NCI-H1417 treated with DMSO at 0.1 percent for 48 hours (cell line): Measurements from ENCODE around the gene CCDC12.

Source experiments
- DNase-seq: peaks from one replicate; lab custom pipeline; 2025; lab: John Stamatoyannopoulos, UW

The CCDC12 gene

DNA sequence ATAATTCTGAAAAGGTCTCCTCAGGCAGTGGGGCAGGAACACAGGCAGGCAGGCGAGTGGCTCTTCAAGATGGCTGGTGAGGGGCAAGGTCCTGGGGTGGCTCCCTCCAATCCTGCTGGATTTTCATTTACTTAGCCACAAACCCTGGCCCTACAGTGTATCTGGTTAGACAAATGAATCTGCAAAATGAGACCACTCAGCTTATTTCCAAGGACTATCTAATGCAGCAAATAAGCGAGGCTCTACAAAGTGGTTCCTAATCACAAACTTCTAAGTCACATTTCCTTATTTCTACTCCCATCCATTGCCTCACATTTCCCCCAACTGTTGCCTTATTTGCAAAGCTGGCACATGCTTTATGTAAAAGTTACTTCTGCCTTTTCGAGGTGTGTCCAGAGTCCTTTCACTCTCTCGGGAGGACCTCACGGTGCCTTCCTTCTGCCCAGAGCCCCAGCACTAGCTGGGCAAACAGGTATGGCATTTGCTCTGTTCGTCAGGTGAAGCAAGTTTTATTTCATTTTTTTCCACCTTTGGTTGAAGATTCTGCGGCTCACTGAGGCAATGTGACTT, 40.5 kb downstream of the CCDC12 start:
- no peak for DNase-seq

DNA sequence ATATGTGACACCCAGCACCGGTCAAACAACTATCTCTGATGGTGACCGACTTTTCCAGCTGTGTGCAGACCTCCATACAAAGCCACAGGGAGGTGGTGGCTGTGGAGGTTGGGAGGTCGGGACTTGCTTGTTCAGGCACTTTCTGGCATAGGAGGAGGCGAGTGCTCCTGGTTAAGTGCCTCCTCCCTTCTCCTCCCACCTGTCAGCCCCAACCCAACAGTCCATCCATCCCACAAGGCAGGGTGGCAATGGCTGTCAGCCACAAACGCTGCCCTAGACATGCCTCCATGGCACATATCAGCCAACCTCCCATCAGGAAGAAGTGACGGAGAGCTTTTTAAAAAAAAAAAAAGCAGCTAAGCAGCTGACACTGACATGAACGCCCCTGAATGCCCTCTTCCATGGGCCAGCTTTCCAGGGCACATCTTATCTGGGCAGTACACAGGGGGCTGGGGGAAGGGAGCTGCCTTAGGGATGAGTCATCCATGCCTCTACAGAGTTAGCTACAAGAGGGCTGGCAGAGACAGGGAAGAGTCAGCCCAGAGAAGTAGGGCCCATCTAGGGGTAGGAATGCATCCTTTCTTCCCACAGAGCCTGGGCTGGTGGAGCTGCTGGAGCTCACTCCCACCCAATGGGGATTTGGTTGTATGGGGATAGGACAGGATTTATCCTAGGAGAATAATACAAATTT, 41.2 kb downstream of the CCDC12 start:
- no peak for DNase-seq

DNA sequence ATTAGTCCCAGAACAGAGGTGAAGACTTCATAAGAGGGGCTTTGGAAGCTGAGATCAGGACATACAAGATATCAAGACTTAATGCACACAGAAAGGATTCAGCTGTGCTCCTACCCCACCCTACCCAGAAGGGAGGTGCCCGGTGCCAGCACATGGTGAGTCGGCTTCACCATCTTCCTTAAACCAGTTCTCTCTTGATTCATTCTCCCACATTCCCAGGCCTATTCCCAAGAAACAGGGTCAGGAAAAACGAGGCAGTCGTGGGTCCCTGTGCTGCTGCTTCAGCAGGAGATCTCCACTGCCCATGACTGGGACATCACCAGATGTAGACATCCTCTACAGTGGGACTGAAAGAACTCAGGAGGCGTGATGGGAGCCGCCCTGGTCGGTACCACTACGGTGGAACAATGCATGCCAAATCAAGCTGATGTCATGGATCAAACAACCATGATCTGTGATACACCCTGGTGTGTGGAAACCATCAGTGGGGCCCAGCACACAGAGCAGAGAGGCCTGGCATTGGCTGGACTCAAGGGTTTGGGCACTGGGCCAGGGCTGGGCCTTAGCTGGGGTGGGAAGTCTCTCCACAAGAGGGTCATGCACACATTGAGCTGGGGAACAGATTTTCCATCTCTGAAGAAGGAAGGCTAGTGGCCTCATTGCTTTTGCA, 41.9 kb downstream of the CCDC12 start:
- DNase-seq, result no peak

DNA sequence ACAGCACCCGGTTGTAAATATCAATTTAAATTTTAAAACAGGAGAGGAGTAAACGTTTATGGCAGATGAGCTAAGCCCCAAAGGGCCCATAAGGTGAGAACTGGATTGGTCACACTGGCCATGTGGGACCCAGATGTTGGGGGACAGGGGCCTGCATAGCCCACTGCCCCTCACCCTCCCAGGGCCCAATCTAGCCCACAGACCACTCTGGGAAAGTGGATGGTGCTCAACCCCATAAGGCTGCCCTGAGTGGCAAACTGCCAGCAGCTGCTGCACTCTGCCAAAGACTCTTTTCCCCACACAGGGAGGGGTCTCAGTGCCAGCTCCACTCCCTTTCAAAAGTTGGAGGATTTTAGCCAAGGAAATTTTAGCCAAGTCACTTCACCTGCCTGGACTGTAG, 42.5 kb downstream of the CCDC12 start:
- DNase-seq, result no peak

DNA sequence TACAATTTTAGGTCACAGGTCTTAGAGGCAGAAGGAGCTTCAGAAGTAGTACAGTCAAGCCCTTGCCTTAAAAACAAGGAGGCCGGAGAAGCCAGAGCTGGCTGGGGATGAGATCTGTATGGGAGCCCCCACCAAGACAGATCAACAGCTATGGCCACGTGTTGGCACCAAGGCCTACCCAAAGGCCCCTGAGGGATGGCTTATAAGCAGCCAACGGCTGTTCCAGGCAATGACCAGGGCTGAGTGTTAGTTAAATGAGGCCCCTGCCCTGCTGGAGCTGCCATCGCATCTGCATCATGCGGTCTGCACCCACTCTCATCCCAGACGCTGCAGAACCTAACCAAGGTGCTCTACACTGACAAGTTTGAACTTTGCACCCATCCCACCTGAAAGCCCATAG, 43.3 kb downstream of the CCDC12 start:
- DNase-seq, result no peak

DNA sequence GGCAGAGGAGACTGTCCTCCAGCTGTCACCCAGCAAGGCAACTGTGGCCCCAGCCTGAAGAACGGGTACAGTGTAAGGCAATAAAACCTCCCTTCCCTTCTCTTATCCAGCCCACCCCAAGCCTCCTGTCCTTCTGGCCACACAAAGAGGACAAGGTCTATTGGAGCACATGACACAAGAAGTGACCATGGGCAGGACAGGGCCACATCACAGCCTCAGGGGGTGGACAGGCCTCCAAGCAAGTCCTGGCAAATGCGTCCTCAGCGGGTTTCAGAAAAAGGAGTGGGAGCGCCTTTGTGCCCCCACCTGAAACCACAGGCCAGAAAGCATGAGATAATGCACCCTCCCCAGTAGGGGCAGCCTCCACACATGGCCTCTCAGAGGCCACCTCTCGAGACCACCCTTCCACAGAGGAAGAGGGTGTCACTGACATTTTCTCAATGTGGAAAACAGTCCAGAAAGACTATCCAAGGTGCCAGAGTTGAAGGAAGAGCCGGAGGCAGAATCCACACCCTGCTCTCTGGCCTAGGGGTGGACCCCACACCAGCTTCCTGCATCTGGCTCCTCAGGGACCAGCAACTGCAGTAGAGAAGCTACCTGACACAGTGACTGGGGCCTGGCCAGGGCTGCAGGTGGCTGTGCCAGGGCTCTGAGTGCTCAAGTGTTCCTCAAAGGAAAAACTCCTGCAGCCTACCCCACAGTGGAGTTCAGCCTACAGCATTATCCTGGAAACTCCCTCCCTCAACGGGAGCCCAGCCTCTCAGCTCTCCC, 43.9 kb downstream of the CCDC12 start:
- no peak for DNase-seq

DNA sequence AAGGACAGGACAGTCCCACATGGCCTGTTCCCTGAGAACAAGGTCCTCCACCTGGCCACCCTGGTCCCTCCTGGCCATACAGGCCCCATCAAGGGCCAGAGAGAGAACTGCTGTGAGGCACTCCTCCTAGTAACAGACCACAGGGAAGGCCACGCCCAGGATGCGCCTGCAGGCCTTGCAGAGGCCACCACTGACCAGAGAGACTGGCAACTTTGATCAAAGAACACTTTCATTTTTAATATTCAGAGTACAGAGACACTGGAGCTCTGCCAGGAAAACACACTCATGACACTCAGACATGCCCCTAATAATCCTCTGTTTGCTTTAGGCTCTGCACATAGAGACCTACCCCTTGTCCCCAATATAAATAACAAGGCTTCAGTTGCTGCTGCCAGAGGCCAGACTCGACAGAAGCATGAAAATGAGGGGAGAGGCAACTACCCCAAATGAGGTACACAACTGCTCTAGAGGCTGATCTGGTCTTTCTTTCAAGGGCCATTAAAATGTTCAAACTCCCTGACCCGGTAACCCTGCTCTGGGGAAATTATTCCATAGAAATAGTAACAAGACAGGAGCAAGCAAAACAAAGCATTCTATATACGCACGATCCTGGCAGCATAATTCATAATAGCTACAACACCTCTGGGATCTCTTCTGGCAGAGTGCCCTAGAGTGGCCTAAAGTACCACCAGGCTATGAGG, 44.8 kb downstream of the CCDC12 start:
- no peak for DNase-seq

DNA sequence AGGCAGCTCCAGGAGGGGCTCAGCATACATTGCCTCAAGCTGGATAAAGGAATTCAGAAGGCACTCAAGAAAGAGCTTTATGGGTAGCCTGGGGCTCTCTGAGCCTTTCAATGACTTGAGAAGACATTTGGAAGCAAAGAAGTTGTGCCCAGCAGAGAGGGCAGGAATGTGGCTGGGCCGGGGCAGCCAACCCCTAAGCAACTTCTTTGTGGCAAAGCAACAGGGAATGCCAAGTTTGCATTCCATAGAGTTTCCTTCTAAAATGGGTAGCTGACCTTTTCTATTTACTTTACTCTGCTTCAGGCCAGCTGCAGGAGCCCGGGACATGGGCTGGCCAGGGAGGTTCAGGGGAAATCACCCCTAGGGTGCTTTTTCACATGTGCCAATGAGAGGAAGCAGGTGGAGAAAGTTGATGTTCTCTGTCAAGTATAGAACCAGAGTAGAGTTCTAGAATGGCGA, 45.6 kb downstream of the CCDC12 start:
- DNase-seq, result no peak

DNA sequence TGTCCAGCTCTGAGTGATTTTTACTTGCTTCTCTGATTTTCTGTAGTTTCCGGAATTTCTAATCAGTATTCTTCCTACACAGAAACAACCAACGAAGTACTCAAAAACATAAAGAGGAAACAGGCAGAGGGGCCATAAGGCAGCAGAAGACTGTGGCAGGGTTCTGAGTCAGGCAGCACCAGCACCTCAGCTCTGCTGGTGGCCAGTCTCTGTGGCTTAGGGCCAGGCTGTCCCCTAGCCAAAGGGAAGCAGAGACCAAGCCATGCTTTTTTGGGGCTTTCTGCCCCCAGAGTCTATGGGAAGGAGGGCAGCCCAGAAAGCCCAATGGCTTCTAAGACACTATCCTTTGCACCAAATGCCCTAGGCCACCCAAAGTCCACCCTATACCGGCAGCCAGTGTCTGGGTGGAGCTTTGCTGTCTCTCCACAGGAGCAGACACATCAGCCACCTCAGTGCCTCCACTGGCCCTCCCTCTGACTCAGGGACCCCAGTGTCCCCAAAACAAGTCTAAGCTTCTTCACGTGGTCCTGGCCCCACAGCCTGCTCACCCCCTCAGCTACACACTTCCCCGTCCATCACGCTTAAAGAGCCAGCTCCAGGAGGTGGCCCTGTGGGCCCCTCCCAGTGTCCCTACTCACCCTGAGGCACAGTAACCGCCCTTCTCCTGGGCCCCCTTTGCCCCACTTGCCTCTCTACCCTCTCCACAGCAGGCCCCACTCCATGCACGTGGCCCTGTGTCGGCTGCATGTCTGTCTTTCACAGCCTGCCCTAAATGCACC, 46.2 kb downstream of the CCDC12 start:
- DNase-seq, result no peak

DNA sequence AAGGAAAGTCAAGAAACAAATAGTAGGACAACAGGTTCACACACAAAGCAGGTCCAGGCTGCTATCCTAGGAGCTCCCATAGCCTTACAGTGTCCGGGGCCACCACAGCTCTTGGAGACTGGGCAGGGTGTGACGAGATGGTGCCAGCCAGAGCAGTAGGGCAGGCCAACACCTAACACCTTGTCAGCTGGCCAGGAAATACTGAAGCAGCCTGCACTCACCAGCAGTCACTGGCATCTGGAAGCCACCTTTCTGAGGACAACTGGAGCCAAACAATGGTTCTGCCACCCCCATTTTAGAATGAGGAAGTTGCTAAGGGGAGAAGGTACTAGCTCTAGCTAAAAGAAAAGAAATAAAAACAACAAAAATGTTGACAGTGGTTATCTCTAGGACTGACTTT, 47.2 kb downstream of the CCDC12 start:
- no peak for DNase-seq

DNA sequence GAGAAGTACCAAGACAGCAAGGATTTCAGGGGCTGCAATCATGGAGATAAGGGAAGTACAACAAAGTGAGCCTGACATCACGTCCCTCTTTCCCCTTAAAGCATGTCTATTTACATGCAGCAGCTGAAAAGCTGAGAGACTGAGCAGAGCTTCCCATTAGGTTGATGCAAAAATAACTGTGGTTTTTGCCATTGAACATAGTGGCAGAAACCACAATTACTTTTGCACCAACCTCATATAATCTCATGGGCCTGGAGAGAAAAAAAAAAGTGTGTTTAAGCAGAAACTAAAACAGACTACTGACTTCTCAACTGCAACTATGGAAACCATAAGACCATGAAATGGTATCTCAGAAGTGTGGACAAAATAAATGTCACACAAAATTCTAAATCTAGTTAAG, 48.3 kb downstream of the CCDC12 start:
- no peak for DNase-seq

DNA sequence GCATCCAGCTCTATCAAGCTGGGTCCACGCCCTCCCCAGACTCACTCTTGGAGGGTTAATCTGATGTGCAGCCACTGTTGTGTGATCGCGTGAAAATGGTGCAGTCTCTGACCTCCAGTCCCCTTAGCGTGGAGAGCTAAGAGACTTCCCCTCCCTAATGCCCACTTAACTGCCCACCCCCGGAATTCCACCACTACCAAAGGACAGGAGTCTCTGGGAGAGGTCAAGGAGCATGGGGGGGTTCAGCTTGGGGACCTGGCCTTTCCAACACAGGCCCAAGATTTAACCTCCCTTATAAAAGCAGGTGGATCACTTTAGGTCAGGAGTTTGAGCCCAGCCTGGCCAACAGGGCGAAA, 48.8 kb downstream of the CCDC12 start:
- DNase-seq, result no peak

DNA sequence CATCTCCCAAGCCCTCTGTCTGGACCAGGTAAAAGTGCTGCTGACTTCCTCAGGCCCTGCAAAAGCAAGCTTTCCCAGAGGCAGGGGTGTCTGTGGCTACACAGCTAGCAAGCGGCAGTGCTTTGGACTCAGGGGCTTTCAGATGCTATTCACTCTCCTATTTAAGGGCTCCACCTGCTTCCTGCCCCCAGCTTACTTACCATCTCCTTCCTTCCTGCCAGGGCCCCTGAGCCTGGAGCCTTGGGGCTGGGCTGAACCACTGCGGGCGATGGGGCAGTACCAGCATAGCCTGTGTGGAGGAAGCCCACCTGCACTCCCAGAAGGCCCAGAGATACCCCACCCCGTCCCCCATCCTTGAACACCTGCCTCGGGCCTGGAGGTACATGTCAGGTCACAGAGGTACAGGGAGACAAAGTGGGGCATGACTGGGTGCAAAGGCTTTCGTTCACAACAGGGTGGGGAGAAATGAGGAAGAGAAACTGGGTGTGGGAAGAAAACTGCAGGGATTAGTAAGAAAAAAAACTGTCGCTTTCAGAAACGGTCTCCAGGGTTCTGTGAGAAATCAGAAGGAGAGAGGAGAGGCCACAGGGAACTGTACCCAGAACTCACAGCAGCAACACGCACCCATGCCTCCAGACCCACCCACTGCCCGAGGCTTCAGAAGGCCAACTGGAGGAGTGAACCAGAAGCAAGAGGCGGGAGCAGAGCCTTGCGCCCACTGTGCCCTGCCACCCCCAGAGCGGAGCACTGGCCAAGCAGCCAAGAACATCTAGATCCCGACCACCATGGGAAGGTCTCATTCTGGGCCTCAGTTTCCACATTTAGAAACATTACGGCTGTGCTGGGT, 49.5 kb downstream of the CCDC12 start:
- DNase-seq, result no peak

DNA sequence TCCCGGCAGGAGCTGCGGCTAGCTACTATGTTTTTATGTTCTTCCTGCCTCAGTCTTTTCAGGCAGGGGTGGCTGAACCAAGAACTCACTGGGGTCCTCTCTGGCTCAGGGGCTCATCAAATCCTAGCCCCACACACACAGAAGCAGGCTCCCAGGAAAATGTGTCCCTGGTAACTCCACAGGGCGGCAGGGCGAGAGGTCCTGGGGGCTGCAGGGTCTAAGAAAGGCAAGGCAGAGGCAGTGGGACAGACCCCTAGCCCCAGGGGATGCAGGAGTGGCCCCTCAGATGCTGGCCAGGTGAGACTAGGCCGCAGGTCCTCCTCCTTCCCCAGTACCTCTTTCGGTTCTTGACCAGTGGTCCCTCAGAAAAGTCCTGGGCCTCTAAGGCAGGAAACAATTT, 50.1 kb downstream of the CCDC12 start:
- no peak for DNase-seq

DNA sequence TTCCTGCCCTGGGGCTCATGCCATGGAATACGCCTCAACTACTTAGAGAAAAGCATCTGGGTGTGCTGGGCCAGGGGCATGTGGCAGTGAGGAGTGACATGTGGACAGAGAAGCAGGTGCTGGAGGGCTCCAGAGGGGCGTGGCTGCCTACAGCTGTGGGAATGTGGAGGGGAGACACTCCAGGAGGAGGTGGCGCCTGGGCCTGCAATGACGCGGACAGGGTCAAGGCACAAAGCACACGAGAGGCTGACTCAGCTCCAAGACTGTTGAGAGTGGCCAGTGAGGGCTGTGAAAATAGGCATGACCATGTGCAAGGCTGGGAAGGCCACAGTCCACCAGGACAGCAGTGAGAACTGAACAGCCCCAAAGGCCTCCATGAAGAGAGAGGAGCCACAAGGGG, 50.5 kb downstream of the CCDC12 start:
- no peak for DNase-seq

DNA sequence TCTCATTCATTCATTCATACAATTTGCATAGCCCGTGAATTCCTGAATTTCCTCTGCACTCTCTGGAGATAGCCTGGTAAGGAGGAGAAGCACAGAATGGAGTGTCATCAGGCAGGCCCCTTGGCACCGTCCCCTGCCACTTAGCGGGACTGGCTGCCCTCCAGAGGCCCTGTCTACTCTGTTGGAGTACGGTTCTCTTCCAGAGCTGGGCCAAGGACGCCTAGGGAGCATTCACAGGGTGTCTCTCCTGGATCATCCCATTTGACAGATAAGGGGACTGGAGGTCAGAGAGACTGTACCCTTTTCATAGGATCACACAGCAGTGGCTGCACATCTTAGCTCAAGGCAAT, 51.0 kb downstream of the CCDC12 start:
- no peak for DNase-seq

DNA sequence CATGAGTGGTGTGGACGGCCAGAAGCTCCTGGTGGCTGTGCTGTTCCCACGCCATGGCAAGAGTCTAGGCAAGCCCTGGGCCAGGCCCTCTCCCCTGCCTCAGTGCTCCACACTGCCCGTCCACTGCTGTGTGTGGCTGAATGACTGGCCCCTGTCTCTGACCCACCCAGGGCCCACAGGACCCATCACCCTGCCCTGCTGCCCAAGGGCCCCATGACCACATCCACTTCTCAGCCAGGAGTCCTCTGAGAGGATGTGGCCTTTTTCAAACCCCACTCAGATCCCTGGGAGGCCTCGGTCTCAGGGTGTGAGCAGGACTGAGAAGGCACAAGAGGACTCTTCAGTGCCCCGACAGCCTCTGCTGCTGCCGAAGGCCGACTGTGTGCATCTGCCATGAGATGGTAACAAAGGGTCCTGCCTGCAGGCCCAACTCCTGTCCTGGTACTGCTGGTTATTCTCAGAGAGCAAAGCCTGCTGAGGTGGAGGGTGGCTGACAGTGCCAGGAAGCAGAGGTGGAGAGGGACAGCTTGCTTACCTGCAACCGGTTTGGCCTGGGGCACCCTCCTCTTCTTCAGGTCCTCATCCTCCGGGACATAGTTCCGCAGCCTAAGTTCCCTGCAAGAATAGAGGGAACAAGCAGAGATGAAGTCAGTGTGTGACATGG, 51.5 kb downstream of the CCDC12 start:
- no peak for DNase-seq

DNA sequence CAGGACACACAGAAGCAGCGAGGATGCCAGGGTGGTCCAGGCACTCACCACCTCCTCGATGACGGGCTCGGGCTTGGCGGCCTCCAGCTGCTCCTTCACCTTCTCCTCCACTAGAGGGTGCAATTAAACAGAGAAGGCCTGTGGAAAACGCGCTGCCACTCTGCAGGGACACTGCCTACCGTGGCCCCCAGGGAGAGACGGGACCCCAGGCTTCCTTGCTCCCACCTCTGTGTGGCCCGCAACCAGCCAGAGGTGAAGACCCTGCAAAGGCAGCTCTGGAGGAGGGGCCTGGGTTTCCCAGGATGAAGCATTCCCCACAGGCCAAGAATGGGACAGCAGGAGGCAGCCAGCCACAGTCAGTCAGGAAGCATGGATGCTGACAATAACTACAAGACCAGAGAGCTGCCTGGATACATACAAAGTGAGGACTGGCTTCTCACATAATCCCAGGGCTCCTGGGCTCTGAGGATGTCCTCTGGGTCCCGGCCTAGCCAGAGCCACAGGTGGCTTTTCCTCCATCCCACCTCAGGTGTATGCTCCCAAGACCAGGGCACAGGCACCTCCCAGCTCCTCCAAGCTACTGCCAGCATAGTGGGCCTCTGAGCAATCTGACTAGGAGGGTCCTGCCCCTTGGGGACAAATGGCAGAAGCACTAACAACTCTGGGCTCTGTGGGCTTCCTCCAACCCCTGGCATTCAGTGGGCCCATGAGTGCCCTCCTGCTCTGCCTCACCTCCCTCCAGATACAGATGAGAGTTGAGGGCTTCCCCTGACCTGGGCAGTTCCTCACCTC, 52.8 kb downstream of the CCDC12 start:
- no peak for DNase-seq

DNA sequence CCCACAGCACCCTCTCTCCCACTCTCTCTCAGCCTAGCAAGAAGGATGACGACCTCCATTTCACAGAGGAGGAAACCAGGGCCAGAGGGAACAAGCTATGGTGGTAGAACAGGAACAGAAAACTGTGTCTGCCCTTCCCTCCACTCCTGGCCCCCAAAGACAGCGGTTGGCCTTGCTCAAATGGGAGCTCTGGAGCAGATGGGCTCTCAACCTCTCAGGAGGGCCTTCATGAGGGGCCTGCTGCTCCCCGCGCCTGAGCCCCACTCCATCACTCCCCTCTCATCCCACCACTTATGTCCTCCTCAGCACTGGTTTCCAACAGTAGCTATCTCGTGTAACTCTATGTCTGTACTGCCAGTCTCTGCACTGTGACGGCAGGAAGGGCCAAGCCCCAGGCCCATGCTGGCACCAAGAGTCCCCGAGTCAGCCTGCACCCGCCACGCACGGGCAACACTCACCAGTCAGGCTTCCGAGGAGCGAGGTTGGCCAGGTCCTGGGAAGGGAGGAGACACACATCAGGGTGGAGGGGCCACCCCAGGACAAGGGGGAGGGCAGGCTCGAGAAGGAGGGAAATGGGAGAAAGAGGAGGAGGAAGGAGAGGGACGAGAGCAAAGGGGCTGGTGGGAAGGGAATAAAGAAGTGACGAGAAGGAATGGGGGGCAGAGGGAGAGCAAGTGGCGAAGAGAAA, 53.5 kb downstream of the CCDC12 start:
- DNase-seq, result no peak
